ENCODE results near the gene SMIM8. TPM values are rescaled to one million over a fixed set of nuclear protein-coding genes. Genes with fewer than 3 reads are reported as not detected.

The SMIM8 gene
- polyA plus RNA-seq, 1 donor from 2014 or later: 30.6 TPM

DNA sequence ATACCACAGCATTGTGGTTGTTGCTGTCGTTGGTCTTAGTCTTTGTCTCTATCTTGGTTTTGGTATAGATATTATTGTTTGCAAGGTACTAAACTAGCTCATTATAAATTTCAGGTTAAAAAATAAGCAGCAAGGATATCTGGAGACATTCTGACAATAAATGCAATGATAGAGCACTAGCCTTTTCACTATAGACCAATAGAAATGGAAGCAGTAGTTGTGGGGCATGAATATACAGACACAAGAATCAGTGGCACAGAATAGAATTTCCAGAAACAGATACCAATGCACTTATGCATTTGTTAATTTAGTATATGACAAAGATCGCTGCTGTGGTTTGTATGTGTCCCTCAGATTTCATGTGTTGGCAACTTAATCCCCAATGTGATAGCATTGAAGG lies 54.3 kb downstream of the SMIM8 start:
- Histone ChIP-seq H3K9me2 (ENCODE audit: insufficient read depth, low read length) (no peaks in the 10 kb centered on the region), H3K79me2 (replicated peaks; ENCODE audit: insufficient read depth, low read length) (no peaks in the 10 kb centered on the region), H3K27ac (ENCODE audit: low read length) (no peak overlapping the region), H3K4me3 (ENCODE audit: low read length) (no peak overlapping the region), H3K9me3 (ENCODE audit: low read length) (no peaks in the 10 kb centered on the region), H4K20me1 (ENCODE audit: insufficient read depth) (no peaks in the 10 kb centered on the region), H2AFZ (ENCODE audit: low read depth, low read length) (no peak overlapping the region), H3K36me3 (ENCODE audit: insufficient read depth, low read length) (no peaks in the 10 kb centered on the region), H3F3A (ENCODE audit: insufficient read depth, low read length, poor library complexity, severe bottlenecking) (no peaks in the 10 kb centered on the region), H3K27me3 (ENCODE audit: insufficient read depth, low read depth, low read length) (no peaks in the 10 kb centered on the region), H3K4me2 (ENCODE audit: low read length) (no peak overlapping the region), H3K9ac (ENCODE audit: low read length) (no peak overlapping the region)
- no peak for TF ChIP-seq POLR2AphosphoS5 (IDR thresholded peaks at IDR 0.05)
- TF ChIP-seq, protein P1, sequence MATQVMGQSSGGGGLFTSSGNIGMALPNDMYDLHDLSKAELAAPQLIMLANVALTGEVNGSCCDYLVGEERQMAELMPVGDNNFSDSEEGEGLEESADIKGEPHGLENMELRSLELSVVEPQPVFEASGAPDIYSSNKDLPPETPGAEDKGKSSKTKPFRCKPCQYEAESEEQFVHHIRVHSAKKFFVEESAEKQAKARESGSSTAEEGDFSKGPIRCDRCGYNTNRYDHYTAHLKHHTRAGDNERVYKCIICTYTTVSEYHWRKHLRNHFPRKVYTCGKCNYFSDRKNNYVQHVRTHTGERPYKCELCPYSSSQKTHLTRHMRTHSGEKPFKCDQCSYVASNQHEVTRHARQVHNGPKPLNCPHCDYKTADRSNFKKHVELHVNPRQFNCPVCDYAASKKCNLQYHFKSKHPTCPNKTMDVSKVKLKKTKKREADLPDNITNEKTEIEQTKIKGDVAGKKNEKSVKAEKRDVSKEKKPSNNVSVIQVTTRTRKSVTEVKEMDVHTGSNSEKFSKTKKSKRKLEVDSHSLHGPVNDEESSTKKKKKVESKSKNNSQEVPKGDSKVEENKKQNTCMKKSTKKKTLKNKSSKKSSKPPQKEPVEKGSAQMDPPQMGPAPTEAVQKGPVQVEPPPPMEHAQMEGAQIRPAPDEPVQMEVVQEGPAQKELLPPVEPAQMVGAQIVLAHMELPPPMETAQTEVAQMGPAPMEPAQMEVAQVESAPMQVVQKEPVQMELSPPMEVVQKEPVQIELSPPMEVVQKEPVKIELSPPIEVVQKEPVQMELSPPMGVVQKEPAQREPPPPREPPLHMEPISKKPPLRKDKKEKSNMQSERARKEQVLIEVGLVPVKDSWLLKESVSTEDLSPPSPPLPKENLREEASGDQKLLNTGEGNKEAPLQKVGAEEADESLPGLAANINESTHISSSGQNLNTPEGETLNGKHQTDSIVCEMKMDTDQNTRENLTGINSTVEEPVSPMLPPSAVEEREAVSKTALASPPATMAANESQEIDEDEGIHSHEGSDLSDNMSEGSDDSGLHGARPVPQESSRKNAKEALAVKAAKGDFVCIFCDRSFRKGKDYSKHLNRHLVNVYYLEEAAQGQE (IDR thresholded peaks at IDR 0.05; ENCODE audit: borderline replicate concordance): no peak
- TF ChIP-seq MXI1 (conservative IDR thresholded peaks at IDR 0.05; ENCODE audit: poor library complexity, severe bottlenecking): no peak
- TF ChIP-seq RAD21 (conservative IDR thresholded peaks at IDR 0.05): no peak
- no peak for TF ChIP-seq EZH2 (IDR thresholded peaks at IDR 0.05; ENCODE audit: borderline replicate concordance, insufficient read depth, low read length, poor library complexity, severe bottlenecking)
- no peak for TF ChIP-seq TAF1 (IDR thresholded peaks at IDR 0.05; ENCODE audit: low read depth)
- no peak for TF ChIP-seq EP300 (conservative IDR thresholded peaks at IDR 0.05; ENCODE audit: poor library complexity, severe bottlenecking)
- TF ChIP-seq, protein P2, sequence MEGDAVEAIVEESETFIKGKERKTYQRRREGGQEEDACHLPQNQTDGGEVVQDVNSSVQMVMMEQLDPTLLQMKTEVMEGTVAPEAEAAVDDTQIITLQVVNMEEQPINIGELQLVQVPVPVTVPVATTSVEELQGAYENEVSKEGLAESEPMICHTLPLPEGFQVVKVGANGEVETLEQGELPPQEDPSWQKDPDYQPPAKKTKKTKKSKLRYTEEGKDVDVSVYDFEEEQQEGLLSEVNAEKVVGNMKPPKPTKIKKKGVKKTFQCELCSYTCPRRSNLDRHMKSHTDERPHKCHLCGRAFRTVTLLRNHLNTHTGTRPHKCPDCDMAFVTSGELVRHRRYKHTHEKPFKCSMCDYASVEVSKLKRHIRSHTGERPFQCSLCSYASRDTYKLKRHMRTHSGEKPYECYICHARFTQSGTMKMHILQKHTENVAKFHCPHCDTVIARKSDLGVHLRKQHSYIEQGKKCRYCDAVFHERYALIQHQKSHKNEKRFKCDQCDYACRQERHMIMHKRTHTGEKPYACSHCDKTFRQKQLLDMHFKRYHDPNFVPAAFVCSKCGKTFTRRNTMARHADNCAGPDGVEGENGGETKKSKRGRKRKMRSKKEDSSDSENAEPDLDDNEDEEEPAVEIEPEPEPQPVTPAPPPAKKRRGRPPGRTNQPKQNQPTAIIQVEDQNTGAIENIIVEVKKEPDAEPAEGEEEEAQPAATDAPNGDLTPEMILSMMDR (IDR thresholded peaks at IDR 0.05; ENCODE audit: poor library complexity, severe bottlenecking): no peak
- TF ChIP-seq SMC3 (conservative IDR thresholded peaks at IDR 0.05; ENCODE audit: poor library complexity): no peak

DNA sequence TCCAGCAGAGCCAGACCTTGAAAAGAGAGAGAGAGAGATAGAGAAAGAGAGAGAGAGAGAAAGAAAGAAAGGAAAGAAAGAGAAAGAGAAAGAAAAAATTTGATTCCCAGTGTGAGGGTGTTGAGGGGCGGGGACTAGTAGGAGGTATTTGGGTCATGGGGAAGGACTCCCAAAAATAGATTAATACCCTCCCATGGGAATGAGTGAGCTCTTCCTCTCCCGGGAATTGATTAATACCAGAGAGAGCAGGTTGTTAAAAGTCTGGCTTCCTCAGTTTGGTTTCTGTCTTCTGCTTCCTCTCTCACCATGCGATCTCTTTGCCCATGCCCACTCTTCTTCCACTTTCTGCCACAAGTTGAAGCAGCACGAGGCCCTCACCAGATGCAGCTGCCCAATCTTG lies 56.6 kb downstream of the SMIM8 start:
- Histone ChIP-seq H3K79me2 (replicated peaks; ENCODE audit: insufficient read depth, low read length) (no peaks in the 10 kb centered on the region), H3K9ac (ENCODE audit: low read length) (no peak overlapping the region), H3F3A (ENCODE audit: insufficient read depth, low read length, poor library complexity, severe bottlenecking) (no peaks in the 10 kb centered on the region), H3K27ac (ENCODE audit: low read length) (no peak overlapping the region), H3K9me2 (ENCODE audit: insufficient read depth, low read length) (no peaks in the 10 kb centered on the region), H2AFZ (ENCODE audit: low read depth, low read length) (no peak overlapping the region), H3K36me3 (ENCODE audit: insufficient read depth, low read length) (no peaks in the 10 kb centered on the region), H4K20me1 (ENCODE audit: insufficient read depth) (no peaks in the 10 kb centered on the region), H3K4me3 (ENCODE audit: low read length) (no peak overlapping the region), H3K27me3 (ENCODE audit: insufficient read depth, low read depth, low read length) (no peaks in the 10 kb centered on the region), H3K4me2 (ENCODE audit: low read length) (no peak overlapping the region), H3K9me3 (ENCODE audit: low read length) (no peaks in the 10 kb centered on the region)
- TF ChIP-seq, protein P2 (IDR thresholded peaks at IDR 0.05; ENCODE audit: poor library complexity, severe bottlenecking): no peak
- TF ChIP-seq POLR2AphosphoS5 (IDR thresholded peaks at IDR 0.05): no peak
- TF ChIP-seq MXI1 (conservative IDR thresholded peaks at IDR 0.05; ENCODE audit: poor library complexity, severe bottlenecking): no peak
- TF ChIP-seq RAD21 (conservative IDR thresholded peaks at IDR 0.05): no peak
- no peak for TF ChIP-seq TAF1 (IDR thresholded peaks at IDR 0.05; ENCODE audit: low read depth)
- TF ChIP-seq, protein P1 (IDR thresholded peaks at IDR 0.05; ENCODE audit: borderline replicate concordance): no peak
- TF ChIP-seq EZH2 (IDR thresholded peaks at IDR 0.05; ENCODE audit: borderline replicate concordance, insufficient read depth, low read length, poor library complexity, severe bottlenecking): no peak
- TF ChIP-seq EP300 (conservative IDR thresholded peaks at IDR 0.05; ENCODE audit: poor library complexity, severe bottlenecking): no peak
- TF ChIP-seq SMC3 (conservative IDR thresholded peaks at IDR 0.05; ENCODE audit: poor library complexity): no peak

All from neural cell (in vitro differentiated cells).